ENCODE measurements around the gene MAU2.

Gene MAU2

DNA sequence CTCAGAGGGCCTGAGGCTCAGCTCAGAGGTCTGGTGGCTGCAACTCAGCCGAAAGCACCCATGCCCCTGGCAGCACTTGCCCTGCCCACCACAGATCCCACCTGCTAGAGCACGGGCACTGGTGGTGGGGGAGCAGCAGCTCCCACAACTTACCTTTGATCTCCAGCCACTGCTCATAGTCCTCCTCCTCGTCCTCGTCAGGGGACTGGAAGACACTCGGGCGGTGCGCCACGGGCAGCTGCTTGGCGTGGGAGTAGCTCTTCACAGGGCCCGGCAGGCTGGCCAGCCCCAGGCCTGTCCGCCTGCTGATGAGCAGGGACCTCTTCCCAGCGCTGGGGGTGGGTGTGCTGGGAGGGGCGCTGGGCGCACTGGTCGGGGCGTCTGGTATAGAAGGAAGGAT lies 14.9 kb upstream of the MAU2 start:
- DNase-seq (ENCODE audit: low spot score) = no peak

DNA sequence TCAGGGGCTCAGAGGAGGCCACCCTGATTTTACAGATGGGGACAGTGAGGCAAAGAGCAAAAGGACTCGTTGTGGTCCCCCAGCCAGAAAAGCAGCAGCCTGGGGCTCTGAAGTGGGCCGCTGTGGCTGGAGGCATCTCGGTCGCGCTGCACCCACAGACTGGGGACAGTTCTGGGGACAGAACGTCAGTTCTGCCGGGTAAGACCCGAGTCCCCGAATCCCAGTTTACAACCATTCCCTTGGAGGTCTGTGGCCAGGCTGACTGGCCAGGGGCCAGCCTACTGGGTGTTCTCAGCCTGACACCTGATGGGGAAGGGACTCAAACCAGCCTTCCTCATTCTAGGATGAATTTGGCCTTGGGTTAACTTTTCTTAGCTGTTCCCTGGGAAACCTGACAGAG lies 14.4 kb upstream of the MAU2 start:
- DNase-seq (ENCODE audit: low spot score) = no peak

DNA sequence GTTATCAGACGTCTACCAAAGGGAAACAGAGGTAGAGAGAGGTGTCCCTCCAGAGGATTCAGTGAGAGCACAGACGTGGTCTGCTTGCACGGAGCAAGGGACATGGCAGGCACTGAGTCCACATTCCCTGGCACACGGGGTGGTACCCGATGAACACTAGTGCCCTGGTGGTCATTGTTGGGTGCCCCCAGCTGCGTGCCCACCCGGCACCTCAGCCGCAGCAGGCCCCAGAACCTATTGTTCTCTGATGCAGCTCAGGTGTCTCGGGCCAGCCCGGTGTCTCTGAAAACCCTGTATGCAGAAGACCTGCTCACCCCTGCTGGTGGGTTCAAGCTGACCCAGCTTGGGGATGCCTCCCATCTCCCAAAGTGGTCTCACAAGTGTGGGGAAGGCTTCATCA lies 12.3 kb upstream of the MAU2 start:
- DNase-seq (ENCODE audit: low spot score) = no peak

DNA sequence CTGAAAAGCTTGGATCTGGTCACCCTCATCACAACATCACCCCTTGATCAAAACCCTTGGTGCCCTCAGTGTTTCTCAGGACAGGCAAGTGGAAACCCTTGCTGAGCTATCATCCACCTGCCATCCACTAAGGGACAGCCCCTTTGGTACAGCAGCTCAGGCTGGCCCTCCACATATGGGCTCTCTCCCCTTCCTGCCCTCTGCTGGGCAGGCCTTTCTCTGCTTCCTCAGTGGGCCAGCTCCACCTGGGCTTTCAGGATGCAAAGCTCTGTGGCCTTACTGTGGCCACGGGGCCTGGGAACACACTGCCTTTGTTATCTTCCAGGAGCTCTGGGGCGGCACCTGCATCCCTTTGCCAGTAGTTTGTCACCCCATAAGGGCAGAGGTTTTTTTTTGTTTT lies 5.2 kb upstream of the MAU2 start:
- DNase-seq (ENCODE audit: low spot score) = no peak

DNA sequence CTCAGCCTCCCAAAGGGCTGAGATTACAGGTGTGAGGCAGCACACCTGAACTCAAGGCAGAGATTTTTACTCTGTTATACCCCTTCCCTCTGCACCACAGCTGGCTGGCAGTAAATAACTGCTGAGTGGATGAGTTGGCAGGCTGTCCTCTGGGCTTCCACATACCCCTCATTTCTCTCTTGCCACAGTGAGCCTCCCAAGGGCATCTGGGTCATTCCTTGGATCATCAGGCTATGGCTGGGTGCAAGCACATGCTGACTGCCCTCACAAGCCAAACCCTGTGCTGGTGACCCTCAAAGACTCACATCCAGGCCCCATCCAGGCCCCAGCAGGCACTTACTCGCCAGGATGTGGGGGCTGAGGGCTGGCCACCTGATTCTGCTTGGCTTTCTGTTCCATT lies 4.5 kb upstream of the MAU2 start:
- DNase-seq (ENCODE audit: low spot score) = no peak

DNA sequence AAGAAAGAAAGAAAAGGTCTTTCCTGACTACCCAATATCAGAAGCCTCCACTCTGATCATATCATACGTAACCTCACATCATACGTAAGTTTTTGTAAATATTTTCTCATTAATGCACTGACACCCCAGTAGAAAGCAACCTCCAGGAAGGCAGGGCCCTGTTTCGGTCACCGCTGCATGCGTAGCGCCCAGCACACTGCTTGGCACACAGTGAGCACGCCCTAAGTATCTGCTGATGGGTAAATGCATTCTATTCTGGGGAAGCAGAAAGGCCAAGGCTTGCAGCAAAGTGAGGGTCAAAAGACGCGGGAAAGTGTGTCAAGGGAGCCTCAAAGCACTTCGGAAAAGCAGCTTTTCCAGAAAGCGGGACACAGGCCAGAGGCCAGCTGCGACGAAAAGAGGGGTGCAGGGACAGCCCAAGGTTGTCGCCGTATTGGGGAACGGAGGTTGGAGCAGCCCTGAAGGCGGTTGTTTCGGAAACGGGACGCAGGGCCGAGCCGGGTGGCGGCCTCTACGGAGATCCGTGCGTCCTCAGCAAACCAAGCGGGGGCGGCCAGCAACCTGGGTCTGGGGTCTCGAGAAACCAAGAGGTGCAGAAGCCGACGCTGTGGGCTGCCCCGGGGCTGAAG lies 783 bp upstream of the MAU2 start:
- no peak for DNase-seq (ENCODE audit: low spot score)

DNA sequence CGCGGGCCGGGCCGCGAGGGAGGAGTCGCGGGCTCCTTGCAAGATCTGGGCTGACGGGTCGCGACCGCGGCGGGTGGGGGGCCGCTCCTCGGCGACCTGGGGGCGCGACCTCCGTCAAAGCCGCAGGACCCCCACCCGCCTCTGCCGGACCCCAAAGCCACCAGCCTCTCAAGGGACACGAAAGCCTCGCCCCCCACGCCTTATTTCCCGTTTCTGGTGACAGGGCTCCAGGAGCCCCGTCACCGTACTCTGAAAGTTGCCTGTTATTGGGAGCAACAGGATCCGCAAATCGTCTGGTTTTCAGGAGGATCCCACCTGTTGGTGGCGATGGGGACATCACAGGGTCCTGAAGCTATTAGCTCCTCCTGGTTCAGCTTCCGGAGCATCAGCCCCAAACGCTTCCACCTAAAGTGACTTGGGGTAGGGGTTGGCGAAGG lies 530 bp downstream of the MAU2 start:
- peak; percentile 45 for DNase-seq (ENCODE audit: low spot score)

DNA sequence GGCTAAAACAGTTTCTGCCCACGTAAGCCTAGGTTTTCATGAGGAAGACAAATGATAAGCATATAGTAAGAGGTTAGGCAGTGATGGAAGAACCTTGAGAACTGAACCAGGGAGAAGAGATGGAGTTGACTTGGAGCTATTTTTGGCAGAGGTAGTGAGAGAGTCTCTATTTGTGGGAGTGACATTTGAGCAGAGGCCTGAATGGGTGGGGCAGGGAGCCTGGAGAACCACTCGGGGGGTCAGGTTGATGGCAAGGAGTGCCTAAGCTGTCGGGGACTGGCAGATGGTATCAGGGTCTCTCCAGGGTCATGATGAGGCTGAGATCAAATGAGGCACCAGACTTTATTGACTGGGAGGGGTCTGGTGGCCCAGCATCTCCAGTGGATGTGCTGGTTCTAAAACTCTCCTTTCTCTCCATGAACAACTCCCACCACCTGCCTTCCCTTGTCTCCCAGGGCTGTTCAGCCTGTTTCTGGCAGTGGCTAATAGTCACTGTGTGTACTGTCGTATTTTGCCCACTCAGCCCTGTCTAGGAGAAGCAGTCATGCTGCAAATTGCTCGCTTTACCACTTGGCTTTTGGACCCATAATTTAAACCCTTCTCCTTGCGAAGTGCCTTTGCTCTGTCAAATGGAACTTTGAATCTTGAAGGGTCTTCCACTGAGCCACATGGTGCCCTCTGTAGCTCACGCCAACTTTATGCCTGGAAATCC lies 3.6 kb downstream of the MAU2 start:
- DNase-seq (ENCODE audit: low spot score) = no peak

DNA sequence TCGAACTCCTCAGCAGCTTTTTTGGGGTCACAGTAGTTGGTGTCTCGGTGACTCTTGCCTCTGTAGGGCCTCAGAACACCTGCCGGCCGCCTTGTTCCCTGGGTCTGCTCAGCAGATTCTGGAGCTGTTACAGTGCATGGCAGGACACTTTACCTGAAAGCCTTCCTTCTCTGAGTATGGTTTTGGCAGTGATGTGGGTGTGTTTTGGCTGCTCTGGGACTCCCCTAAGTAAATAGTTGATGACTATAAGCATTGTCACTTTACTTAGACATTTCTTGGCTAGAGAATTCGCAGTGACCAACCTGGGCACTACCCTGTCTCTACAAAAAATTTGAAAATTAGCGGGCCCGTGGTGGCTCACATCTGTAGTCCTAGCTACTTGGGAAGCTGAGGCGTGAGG lies 7.0 kb downstream of the MAU2 start:
- DNase-seq (ENCODE audit: low spot score) = no peak

DNA sequence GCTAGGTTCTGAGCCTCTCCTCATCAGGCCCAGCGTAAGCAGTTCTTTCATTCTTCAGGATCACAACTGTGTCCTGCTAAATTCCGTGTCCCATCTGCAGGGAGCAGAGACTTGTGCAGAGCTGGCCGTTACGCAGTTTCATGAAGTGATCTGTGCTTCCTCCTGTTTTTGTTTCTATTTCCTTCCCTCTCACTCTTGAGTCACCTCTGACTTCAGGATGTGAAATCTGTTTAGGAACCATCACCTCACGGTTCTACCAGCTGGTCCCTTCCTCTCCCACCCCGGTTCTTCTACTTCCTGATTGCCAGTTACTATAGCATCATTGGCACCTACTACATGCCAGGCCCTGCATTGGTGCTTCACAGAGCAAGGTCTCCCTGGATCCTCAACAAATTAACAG lies 8.5 kb downstream of the MAU2 start:
- DNase-seq (ENCODE audit: low spot score) = no peak

DNA sequence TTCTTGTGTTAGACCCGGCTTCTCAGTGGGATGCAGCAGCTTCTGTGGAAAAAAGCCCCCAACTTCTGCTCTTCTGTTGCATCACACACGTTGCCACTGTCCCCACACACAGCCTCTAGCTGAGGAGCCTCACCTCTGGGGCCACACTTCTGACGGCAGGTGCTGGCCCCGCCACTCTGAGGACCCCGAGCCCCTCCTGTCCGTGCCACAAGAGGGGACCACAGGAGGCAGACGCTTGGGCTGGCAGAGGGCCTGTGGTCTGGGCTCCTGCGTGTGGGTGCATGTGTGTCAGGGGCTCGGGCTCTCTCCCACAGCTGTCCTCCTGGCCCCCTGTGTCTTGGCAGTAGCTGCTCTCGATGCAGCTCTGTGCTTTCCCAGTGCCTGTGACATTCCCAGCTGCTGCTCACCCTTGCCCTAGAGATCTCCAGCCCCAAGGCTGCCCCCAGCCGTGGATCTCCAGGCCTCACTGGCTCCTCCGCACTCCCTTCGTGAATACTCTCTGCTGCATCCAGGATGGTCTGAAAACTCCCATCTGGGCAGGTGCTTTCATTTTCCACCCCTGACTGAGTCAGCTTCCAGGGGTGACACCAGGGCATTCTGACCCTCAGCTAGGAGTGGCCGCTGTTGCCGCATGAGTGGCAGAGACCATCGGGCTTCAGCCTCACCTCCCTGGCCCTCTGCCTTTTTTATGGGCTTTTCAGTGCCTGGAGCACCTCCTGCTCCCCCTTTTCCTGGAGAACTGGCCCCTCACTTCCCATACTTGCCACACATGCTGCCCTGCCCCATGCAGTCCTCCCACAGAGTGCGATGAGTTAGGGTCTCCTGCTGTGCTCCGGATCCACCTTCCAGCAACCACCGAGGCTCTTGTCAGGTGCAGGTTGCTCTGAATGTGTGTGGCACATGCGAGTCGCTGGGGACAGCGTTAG lies 13.7 kb downstream of the MAU2 start:
- no peak for DNase-seq (ENCODE audit: low spot score)

DNA sequence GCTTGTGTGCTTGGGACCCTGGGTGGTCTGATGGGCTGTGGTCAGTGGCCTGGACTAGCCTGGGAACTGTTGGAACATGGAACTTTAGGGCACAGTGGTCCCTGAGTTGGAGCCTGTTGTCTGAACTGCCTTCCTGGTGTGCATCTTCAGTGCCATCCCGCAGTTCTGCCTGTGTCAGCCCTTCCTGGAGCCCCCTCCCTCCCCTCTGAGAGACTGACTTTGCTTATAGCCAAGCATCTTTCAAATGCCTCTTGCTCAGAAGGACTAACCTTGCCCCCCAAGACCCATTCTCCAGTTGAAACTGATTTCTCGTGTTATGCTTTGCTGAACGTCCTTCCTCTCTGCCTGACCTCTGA lies 14.3 kb downstream of the MAU2 start:
- DNase-seq (ENCODE audit: low spot score) = no peak

DNA sequence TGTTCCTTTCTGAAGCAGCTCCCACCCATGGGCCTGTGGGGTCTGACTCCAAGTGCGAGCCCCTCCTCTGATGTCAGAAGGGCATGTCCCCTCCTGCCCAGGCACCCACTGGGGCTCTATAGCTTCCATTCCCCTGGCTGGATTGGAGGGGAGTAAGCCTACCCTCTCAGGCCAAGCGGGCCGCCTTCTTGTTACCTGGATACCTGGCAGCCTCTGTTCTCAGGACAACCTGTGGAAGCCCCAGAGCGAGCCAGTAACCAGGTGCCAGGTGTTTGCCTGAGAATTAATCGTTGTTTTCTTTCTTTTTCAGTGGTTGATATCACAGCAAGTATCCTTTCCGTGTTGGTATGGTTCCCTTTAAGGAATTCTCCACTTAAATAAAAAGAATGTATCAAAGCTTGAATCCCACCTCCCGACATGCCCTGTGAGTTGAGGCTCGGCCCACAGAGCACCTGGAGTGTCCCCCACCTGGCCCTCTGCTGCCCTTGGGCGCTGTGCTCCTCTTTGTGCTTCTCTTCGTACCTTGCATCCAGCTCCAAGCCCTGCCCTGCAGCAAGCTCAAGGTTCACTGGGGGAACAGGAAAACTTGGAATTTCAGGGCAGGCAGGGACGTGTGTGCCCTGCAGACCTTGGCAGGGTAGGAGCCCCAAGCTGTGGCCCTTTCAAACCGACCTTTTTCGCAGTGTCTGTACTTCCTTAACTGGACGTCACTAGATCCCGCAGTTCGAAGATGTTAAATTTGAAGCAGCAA lies 15.0 kb downstream of the MAU2 start:
- DNase-seq (ENCODE audit: low spot score) = no peak

DNA sequence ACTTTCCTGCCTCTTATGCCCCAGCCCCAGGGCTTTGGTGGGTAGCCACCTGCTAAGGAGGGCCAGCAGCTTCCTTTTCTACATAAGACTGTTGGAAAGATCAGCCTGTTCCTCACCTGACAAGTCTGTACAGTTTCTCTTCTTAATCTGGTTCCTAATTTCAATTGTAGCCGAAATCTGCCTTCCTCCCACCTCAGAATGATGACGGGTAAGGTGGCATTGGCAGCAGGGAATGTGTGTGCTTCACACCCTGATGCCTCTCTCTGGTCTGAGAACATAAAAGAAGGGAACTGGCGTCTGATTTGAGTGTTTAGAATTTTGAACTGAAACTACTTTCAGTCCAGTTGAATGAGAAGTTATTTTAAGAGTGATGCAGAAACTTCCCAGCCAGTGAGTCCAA lies 16.0 kb downstream of the MAU2 start:
- no peak for DNase-seq (ENCODE audit: low spot score)

DNA sequence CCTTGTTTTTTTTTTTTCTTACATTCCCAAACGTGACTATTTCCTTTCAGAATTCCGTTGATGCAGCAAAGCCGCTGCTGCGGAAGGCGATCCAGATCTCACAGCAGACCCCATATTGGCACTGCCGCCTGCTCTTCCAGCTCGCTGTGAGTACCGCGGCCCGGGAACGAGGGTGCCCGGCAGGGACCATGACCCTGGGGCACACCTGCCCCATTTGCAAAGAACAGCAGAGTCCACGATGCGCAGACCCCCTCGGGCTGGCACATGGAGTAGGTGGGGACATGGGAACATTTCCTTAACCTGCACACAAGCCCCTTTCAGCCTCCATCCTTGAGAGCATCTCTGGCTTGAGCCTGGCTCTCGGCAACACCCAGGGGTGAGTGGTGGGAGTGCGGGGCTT lies 16.5 kb downstream of the MAU2 start:
- DNase-seq (ENCODE audit: low spot score) = no peak

DNA sequence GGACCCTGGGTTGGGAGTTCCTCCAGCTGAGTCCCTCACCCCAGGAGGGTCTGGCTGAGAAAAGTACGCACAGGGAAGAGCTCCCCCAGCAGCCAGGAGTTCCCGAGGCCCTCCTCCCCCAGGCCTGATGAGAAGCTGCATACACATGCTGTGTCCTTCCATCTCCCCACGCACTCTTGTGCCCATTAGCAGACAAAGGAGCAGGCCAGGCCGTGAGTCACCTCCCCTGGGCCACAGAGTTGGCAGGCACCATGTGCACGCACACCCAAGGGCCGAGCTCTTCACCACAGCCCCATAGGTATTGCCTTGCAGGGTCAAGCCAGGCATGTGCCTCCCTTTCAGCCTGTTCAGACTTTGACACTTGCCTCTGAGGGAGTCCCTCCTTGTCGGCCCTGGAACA lies 17.5 kb downstream of the MAU2 start:
- no peak for DNase-seq (ENCODE audit: low spot score)

DNA sequence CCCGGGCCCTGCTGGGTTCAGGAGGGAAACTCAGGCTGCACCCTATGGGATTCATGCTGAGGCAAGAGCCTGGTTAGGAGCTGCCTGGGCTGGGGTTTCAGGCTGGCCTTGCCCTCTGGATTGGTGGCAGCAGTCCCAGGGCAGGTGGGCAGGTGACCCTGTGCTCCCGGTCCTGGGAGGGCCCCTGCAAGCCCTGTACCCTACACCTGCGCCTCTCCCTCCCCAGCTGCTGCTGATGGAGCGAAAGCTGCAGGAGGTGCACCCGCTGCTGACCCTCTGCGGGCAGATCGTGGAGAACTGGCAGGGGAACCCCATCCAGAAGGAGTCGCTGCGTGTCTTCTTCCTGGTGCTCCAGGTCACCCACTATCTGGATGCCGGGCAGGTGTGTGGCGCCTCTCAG lies 20.4 kb downstream of the MAU2 start:
- DNase-seq (ENCODE audit: low spot score) = no peak

DNA sequence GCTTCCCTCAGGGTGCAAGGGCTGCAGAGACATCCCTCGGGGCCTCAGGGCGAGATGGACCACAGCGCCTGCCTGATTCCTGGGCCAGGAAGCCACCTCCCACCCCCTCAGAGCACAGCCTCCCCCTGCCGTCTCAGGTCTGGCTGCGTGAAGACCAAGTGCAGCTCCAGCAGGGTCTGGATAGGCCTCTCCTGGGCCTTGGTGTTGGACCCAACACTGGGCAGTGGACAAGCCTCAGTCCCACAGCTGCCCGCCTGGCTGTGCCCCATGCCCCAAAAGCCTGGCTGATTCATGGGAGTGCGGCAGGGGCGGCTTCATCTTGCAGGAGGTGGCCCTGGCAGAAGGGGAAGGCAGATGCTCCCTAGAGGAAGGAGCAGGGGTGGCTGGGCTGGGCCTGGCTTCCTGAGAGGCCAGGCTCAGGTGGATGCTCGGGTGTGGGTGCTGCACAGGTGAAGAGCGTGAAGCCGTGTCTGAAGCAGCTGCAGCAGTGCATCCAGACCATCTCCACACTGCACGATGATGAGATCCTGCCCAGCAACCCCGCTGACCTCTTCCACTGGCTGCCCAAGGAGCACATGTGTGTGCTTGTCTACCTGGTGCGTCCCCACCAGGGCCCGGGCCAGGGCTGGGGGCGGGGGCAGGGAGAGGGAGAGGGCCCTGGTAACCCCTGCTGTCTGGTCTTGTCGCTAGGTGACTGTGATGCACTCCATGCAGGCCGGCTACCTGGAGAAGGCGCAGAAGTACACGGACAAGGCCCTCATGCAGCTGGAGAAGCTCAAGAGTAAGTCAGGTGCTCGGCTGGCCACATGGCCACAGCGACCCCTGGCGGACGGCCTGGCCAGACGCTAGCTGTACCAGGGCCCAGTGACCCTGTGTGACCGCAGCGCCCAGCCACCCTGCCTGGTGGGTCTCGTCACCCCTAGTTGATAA lies 21.7 kb downstream of the MAU2 start:
- DNase-seq (ENCODE audit: low spot score) = peak; percentile 85

DNA sequence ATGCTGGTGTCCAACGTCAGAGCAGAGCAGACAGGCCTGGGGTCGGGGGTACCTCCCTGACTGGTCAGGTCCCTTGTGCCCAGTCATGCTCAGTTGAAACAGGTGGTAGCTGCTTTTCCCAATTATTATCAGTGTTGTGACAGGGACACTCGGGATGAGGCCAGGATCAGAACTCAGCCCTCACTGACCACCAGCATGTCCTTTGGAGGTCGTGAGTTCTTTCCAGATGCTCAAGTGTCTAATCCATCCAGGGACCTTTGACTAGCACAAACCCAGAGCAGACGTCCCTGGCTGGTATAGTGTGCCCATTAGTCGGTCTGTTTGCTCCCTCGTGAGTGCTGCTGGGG lies 22.4 kb downstream of the MAU2 start:
- no peak for DNase-seq (ENCODE audit: low spot score)

DNA sequence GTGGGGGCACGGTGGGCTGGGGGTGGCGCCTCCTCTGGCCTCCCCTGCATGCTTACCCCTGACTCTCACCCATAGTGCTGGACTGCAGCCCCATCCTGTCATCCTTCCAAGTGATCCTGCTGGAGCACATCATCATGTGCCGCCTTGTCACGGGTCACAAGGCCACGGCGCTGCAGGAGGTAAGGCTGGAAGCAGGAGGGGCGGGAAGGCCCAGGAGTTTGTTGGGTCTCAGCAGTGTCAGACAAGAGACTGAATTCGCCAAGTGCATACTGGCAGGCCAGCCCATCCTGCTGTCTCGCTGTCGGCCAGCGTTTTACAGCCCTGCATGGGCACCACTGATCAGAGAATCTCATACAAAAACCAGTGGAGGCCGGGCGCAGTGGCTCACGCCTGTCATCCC lies 23.1 kb downstream of the MAU2 start:
- DNase-seq (ENCODE audit: low spot score) = no peak

DNA sequence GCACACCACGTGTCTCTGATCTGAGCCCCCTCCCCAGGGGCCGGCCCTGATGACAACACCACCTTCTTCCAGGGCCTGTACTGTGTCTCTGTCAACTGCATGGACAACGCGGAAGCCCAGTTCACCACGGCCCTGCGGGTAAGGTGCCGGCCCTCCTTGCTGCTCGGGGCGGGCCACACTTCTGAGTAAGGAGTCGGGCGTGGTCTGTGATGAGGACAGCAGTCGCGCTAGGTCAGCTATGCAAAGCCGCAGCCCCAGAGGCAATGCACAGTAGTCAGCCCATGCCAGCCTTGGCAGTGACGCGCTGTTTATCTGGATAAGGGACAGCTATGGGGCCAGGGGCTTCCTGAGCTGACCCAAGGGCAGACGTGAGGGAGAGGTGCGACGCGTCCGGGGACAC lies 24.6 kb downstream of the MAU2 start:
- DNase-seq (ENCODE audit: low spot score) = no peak

DNA sequence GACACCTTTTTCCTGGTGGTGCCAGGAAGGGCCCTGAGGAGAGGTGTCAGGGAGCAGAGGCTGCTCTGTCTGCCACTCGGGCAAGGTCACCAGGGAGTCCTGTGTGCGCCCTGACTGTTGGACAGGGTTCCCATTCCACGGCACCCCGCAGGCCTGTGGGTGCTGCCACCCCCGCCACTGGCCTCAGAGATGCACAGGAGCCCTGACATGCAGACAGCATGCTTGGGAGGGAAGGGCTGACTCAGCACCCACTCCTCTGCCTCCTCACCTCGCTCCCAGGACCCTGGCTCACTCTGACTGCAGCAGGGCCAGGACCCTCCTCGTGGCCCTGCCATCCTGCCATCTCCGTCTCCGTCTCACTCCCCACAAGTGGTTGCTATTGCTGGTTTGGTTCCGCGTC lies 25.3 kb downstream of the MAU2 start:
- no peak for DNase-seq (ENCODE audit: low spot score)

Measured in GM03348 (cell line).